ENCODE results near the gene ZNF415. TPM values are rescaled to one million over a fixed set of nuclear protein-coding genes. Genes with fewer than 3 reads are reported as not detected.
A peak's percentile ranks its signal among the peaks of the same experiment; 100 is the strongest.

Gene ZNF415
- total RNA-seq, 1 experiment from 2014 or later: 1.3 TPM

DNA sequence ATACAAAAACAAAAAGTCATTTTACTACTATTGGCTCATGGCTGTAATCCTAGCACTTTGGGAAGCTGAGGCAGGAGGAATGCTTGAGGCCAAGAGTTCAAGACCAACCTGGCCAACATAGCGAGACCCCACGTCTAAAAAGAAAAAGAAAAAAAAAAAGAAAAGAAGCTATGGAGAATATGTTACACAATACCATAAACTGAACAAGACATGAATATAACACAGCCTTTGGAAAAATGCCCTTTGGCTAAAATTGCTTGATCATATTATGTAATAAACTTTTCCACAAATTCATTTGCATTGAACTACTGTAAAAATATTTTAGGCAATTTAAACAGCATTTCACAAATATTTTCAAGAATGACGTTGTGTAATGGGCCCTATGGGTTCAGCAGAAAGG is 3.7 kb upstream of the ZNF415 start:
- TF ChIP-seq EZH2 (IDR thresholded peaks at IDR 0.05; ENCODE audit: low read length, unreplicated experiment) (no peak), EZH2phosphoT487 (IDR thresholded peaks at IDR 0.05; ENCODE audit: borderline replicate concordance, low read length) (no peak)
- TF ChIP-seq, protein P1, sequence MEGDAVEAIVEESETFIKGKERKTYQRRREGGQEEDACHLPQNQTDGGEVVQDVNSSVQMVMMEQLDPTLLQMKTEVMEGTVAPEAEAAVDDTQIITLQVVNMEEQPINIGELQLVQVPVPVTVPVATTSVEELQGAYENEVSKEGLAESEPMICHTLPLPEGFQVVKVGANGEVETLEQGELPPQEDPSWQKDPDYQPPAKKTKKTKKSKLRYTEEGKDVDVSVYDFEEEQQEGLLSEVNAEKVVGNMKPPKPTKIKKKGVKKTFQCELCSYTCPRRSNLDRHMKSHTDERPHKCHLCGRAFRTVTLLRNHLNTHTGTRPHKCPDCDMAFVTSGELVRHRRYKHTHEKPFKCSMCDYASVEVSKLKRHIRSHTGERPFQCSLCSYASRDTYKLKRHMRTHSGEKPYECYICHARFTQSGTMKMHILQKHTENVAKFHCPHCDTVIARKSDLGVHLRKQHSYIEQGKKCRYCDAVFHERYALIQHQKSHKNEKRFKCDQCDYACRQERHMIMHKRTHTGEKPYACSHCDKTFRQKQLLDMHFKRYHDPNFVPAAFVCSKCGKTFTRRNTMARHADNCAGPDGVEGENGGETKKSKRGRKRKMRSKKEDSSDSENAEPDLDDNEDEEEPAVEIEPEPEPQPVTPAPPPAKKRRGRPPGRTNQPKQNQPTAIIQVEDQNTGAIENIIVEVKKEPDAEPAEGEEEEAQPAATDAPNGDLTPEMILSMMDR (conservative IDR thresholded peaks at IDR 0.05; ENCODE audit: low read depth, low read length): no peak
- H3K9me3 ChIP-seq (ENCODE audit: low read length): peaks cover 33% of the 10 kb centered on the region
- no peak overlapping the region for H3K4me2 ChIP-seq (ENCODE audit: low read length)
- no peak overlapping the region for H3K27ac ChIP-seq (ENCODE audit: low read length)
- no peak overlapping the region for H3K9ac ChIP-seq (ENCODE audit: low read length)
- H2AFZ ChIP-seq (ENCODE audit: low read length): no peak overlapping the region
- no peaks in the 10 kb centered on the region for H4K20me1 ChIP-seq (ENCODE audit: low read length)
- H3K4me3 ChIP-seq (ENCODE audit: low read length): no peak overlapping the region
- DNase-seq (no peak), ATAC-seq (no peak)
- POLR2A ChIA-PET (ENCODE audit: unreplicated experiment): no interaction called here
- peaks cover 14% of the 10 kb centered on the region for H3K36me3 ChIP-seq (ENCODE audit: low read depth, low read length)
- H3K27me3 ChIP-seq (ENCODE audit: low read length): no peaks in the 10 kb centered on the region
- no peaks in the 10 kb centered on the region for H3F3A ChIP-seq (ENCODE audit: low read length, unreplicated experiment)
- BruUV-seq (replicated peaks): no TSS peak
- CTCF ChIA-PET: no interaction called here
- no peaks in the 10 kb centered on the region for H3K4me1 ChIP-seq (ENCODE audit: insufficient read depth, low read length)
- intact Hi-C loops (cut with micrococcal nuclease): no loop called here
- H3K9me2 ChIP-seq (replicated peaks; ENCODE audit: low read length): no peaks in the 10 kb centered on the region
- H3K79me2 ChIP-seq (ENCODE audit: low read length): no peaks in the 10 kb centered on the region

DNA sequence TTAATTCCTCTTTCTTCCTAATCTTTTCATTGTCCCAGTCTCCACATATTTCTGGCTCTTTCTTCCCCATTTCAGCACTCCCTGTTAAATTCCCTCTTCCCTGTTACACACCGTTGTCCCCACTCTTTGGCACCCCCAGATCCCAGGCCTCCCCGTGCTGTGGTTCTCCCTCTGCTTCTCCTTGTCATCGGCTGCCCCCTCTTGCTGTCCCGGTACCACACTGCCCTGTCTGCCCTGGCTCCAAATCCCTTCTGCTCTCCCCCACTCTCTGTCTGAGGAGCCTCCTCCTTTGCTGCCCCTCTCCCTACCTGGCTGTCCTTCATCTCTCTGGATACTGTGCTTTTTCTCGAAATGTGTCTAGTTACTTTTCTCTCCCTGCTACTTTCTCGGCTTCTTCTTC is 983 bp downstream of the ZNF415 start:
- Histone ChIP-seq H3K79me2 (ENCODE audit: low read length) (no peaks in the 10 kb centered on the region), H3K9ac (ENCODE audit: low read length) (no peak overlapping the region), H3F3A (ENCODE audit: low read length, unreplicated experiment) (no peaks in the 10 kb centered on the region), H3K4me1 (ENCODE audit: insufficient read depth, low read length) (no peaks in the 10 kb centered on the region), H3K9me2 (replicated peaks; ENCODE audit: low read length) (no peaks in the 10 kb centered on the region), H2AFZ (ENCODE audit: low read length) (peak overlapping the region; percentile 78), H3K4me3 (ENCODE audit: low read length) (peak overlapping the region; percentile 58), H3K9me3 (ENCODE audit: low read length) (peaks cover 5% of the 10 kb centered on the region; the same call in 1 of the 2 replicates), H3K4me2 (ENCODE audit: low read length) (peak overlapping the region; percentile 74), H4K20me1 (ENCODE audit: low read length) (no peaks in the 10 kb centered on the region), H3K27me3 (ENCODE audit: low read length) (no peaks in the 10 kb centered on the region), H3K27ac (ENCODE audit: low read length) (no peak overlapping the region), H3K36me3 (ENCODE audit: low read depth, low read length) (no peaks in the 10 kb centered on the region)
- no TSS peak for BruUV-seq (replicated peaks)
- no peak for TF ChIP-seq EZH2 (IDR thresholded peaks at IDR 0.05; ENCODE audit: low read length, unreplicated experiment)
- TF ChIP-seq, protein P1 (conservative IDR thresholded peaks at IDR 0.05; ENCODE audit: low read depth, low read length): no peak
- no peak for TF ChIP-seq EZH2phosphoT487 (IDR thresholded peaks at IDR 0.05; ENCODE audit: borderline replicate concordance, low read length)
- POLR2A ChIA-PET (ENCODE audit: unreplicated experiment): no interaction called here
- DNase-seq: no peak
- CTCF ChIA-PET: no interaction called here
- ATAC-seq: peak; percentile 20; the same call in 1 of the 2 replicates
- intact Hi-C loops (cut with micrococcal nuclease): no loop called here

DNA sequence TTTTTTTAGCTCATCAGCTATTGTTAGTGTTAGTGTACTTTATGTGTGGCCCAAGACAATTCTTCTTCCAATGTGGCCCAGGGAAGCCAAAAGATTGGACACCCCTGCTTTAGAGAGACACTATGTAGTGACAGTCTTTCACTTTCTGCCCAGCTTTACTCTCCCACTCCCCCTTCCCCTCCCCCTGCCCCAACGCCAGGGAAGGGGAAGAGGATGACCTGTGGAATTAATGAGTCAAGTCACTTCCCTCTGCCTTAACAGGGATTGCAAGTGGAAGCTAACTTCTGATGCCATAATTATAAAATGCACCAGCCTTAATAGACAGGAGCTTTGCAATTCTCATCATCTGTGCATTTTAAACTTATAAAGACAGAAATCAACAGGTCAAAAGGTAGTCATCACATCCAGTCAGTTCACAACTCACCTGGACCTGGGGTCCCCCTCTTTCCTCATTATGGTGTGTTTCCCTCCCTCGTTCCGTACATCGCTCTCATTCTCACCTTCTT is 1.6 kb downstream of the ZNF415 start:
- H3K9me2 ChIP-seq (replicated peaks; ENCODE audit: low read length): no peaks in the 10 kb centered on the region
- ATAC-seq (no peak), DNase-seq (no peak)
- H3K9me3 ChIP-seq (ENCODE audit: low read length): peaks cover 4% of the 10 kb centered on the region; the same call in 1 of the 2 replicates
- intact Hi-C loops (cut with micrococcal nuclease): no loop called here
- H3K9ac ChIP-seq (ENCODE audit: low read length): no peak overlapping the region
- no peaks in the 10 kb centered on the region for H3K36me3 ChIP-seq (ENCODE audit: low read depth, low read length)
- H3F3A ChIP-seq (ENCODE audit: low read length, unreplicated experiment): no peaks in the 10 kb centered on the region
- no peak overlapping the region for H2AFZ ChIP-seq (ENCODE audit: low read length)
- no TSS peak for BruUV-seq (replicated peaks)
- CTCF ChIA-PET: interaction anchor here (0.6 kb wide), 1 partner anchor 615 kb away, joined by 3 read pairs; no protein-coding TSS in a partner anchor
- no peak for TF ChIP-seq EZH2phosphoT487 (IDR thresholded peaks at IDR 0.05; ENCODE audit: borderline replicate concordance, low read length)
- no peak for TF ChIP-seq EZH2 (IDR thresholded peaks at IDR 0.05; ENCODE audit: low read length, unreplicated experiment)
- TF ChIP-seq, protein P1 (conservative IDR thresholded peaks at IDR 0.05; ENCODE audit: low read depth, low read length): no peak
- H4K20me1 ChIP-seq (ENCODE audit: low read length): no peaks in the 10 kb centered on the region
- H3K4me3 ChIP-seq (ENCODE audit: low read length): no peak overlapping the region
- no peaks in the 10 kb centered on the region for H3K4me1 ChIP-seq (ENCODE audit: insufficient read depth, low read length)
- POLR2A ChIA-PET (ENCODE audit: unreplicated experiment): no interaction called here
- no peak overlapping the region for H3K27ac ChIP-seq (ENCODE audit: low read length)
- no peaks in the 10 kb centered on the region for H3K27me3 ChIP-seq (ENCODE audit: low read length)
- peak overlapping the region; percentile 74; the same call in 1 of the 2 replicates for H3K4me2 ChIP-seq (ENCODE audit: low read length)
- H3K79me2 ChIP-seq (ENCODE audit: low read length): no peaks in the 10 kb centered on the region

All from PC-3 (cell line).